GM19240 (cell line): ENCODE data around the gene MYEOV.

Experiments
- DNase-seq: peaks from one replicate; pipeline ENCODE4 v3.0.0; 2011; ENCODE audit warnings: low spot score; ENCODE audit not compliant: insufficient read length

Gene MYEOV

DNA sequence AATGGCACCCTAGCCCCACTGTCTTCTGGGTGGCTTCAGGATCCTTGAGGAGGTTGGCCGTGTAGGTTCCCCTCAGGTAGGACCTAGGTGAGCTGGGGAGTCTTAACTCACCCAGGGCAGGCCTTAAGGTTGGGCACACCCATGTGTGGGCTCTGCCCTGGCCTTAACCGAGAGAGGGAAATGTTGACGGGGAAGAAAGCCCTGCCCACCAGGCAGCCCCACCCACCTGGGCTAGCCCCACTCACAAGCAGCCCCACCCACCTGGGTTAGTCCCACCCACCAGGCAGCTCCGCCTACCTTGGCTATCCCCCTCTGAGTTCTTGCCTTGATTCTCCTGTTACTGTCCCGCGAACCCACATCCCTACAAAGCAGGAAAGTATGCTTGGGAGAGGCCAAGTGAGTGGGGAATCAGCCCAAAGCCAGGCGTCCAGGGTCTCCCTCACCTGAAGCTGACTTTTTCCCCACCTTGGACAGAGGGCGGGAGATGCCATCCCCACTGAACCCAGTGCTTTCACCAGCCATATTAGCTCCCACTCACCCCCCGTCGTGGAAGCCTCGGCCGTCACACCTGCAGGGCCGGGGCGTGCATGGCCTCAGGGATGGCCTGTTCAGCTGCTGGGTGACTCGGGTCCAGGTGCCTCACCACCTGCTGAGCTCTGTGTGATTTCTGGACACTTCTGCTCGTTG lies at the start of gene MYEOV:
TSS of gene MYEOV (plus strand) at position 337 of the 687 bp plus-strand sequence. CDS start 1,200 bp downstream, outside the sequence.
- peak; percentile 52 for DNase-seq

DNA sequence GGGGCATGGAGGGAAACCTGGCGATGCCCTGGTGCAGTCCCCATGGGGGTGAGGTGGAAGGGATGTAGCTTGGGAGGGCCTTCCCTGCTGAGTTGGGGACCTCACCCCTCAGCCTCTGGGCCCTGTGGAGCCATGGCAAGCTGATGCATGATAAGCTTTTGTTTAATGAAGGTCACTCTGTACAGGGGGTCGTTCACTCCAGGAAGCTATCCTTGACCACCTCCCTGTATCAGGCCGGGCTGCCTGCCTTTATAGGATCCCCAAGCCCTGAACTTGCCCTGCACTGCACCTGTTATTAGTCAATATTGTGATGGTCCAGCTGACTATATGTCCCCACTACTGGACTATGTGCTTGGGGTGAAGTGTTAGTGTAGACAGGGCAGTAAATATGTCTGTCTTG lies 49.7 kb upstream of the MYEOV start:
- DNase-seq, result no peak

DNA sequence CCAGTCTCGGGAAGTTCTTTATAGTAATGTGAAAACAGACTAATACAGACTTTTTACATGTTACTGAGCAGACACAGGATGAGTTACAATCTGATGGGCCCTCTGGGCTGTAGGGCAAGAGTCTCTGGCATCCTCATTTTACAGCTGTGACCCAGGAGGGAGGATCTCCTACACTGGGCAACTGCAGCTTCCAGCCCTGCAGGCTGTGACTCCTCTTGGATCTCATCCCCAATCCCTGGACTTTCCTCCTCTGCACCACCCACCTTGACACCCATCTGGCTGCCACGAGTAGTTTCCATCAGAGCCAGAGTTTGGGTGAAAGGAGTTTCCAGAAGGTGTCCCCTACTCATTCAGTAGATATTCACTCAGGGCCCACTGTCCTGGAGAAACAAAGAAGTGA lies 48.9 kb upstream of the MYEOV start:
- DNase-seq, result no peak

GRCh38 chr11:69245491-69246345 lies 48.2 kb upstream of the MYEOV start:
- DNase-seq, result no peak

- DNase-seq, result no peak
Measured at GRCh38 chr11:69249311-69250185, 44.4 kb upstream of the MYEOV start.

- no peak for DNase-seq
Measured at GRCh38 chr11:69250186-69251056, 43.5 kb upstream of the MYEOV start.

DNA sequence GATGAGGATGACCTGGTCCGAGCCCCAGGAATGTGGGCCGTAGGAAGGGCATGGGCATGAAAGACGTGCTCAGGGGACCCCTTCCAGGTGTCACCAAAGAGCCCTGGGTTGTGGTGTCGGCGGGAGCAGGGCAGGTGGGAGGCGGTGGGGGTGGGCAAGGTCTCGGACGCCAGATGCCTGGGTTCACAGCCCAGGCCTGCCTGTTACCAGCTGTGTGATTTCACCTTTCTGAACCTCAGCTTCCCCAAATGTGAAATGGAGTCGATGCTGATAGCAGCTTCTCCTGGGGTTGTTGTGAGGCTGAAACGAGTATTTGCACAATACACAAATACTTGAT lies 42.9 kb upstream of the MYEOV start:
- no peak for DNase-seq

GRCh38 chr11:69251639-69252489 lies 42.1 kb upstream of the MYEOV start:
- no peak for DNase-seq

- DNase-seq, result no peak
Measured at GRCh38 chr11:69252490-69252837, 41.5 kb upstream of the MYEOV start.

- DNase-seq, result no peak
Measured at GRCh38 chr11:69253028-69253427, 40.9 kb upstream of the MYEOV start.

DNA sequence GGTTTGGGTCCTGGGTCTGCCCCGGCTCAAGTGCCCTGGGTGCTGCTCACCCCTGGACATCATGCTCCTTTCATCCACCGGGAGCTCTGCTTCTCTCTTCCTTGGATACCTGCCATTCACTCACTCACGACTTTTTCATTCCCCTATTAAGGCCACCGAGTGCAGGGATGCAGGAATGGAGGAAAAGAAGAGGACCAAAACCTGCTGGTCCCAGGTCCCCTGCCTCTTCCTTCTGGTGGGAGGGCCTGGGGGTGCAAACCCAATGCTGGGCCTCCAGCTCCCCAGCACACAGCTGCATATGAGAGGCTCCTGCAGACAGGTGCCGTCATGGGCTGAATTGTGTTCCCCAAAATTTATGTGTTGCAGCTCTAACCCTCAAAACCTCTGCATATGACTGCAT lies 36.8 kb upstream of the MYEOV start:
- DNase-seq, result no peak

- no peak for DNase-seq
Measured at GRCh38 chr11:69257838-69258658, 35.9 kb upstream of the MYEOV start.

GRCh38 chr11:69259096-69259495 lies 34.9 kb upstream of the MYEOV start:
- no peak for DNase-seq

GRCh38 chr11:69260622-69261021 lies 33.3 kb upstream of the MYEOV start:
- no peak for DNase-seq

GRCh38 chr11:69261116-69261515 lies 32.8 kb upstream of the MYEOV start:
- no peak for DNase-seq

DNA sequence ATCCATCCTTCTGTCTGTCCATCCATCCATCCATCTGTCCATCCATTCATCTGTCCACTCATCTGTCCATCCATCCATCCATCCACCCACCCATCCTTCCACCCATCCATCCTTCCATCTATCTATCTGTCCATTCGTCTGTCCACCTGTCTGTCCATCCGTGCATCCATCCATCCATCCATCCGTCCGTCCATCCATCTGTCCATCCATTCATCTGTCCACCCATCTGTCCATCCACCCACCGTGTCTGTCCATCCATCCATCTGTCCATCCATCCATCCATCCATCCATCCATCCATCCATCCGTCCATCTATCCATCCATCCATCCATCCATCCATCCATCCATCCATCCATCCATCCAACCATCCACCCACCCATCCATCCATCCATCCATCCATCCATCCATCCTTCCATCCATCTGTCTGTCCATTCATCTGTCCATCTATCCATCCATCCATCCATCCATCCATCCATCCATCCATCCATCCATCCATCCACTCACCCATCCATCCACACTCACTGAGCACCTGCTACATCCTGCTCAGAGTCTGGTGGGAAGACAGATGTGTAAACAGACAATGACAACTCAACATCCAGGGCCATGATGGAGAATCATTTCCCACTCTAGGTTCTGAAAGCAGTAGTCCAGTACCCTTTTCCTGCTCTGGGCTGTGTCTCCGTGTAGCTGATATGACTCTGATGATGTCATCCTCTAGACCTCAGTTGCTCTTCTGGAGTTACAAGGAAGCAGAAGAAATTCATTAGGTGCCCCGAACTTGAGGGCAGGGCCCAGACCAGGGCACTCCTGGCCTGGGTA lies 30.8 kb upstream of the MYEOV start:
- no peak for DNase-seq

DNA sequence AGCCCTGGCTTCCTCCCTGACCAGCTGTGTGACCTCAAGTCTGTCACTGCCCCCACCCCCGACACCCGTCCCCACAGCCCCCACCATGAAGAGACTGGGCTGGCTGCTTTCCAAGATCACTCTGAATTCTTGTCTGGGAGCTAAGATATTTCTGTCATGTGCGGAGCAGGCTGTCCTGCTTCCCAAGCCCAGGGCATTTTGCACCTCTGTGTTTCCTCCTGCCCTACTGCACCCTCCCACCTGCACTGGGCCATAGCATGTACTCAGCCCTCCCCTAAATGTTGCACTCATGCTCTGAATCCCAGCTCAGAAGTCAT lies 30.3 kb upstream of the MYEOV start:
- no peak for DNase-seq

GRCh38 chr11:69264486-69264885 lies 29.5 kb upstream of the MYEOV start:
- DNase-seq, result no peak

DNA sequence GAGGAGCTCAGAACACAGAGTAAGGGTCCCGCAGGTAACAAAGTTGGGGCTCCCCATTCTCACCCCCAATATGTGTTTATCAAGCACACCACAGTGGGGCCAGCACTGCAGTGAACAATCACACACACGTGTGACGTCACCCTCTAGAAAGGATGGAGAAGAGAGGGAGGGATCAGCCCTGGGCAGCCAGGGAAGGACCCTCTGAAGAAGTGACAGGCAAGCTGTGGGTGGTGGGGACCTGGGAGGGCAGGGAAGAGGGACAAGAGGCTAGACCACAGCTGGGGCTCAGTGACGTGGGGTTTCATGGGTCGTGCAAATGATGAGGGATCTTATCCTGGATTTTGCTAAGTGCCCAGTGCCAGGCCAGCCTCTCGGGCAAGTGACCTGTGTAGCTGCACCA lies 28.7 kb upstream of the MYEOV start:
- no peak for DNase-seq
